DMS153 (cell line): ENCODE results near the gene TIMM10.

Experiments used
- DNase-seq: peaks from one replicate; lab custom pipeline; 2025; lab: John Stamatoyannopoulos, UW

The TIMM10 gene

GRCh38 chr11:57502376-57502775, 28.2 kb downstream of the TIMM10 start:
- no peak for DNase-seq

- DNase-seq: no peak
These were observed 28.6 kb downstream of the TIMM10 start for GRCh38 chr11:57501953-57502352.

- no peak for DNase-seq
These were observed 29.6 kb downstream of the TIMM10 start for GRCh38 chr11:57500926-57501325.

- DNase-seq: no peak
These were observed 30.0 kb downstream of the TIMM10 start for GRCh38 chr11:57500515-57500914.

GRCh38 chr11:57499983-57500461, 30.5 kb downstream of the TIMM10 start:
- no peak for DNase-seq

GRCh38 chr11:57499413-57499982, 31.1 kb downstream of the TIMM10 start:
- peak; percentile 74 for DNase-seq

GRCh38 chr11:57498540-57498939, 32.0 kb downstream of the TIMM10 start:
- no peak for DNase-seq

GRCh38 chr11:57497303-57498247, 33.0 kb downstream of the TIMM10 start:
- no peak for DNase-seq

GRCh38 chr11:57496109-57496820, 34.3 kb downstream of the TIMM10 start:
- no peak for DNase-seq

GRCh38 chr11:57493507-57494503, 36.7 kb downstream of the TIMM10 start:
- DNase-seq: peak; percentile 29

- no peak for DNase-seq
These were observed 39.0 kb downstream of the TIMM10 start for GRCh38 chr11:57491371-57492061.

- no peak for DNase-seq
These were observed 39.9 kb downstream of the TIMM10 start for GRCh38 chr11:57490456-57491248.

GRCh38 chr11:57487920-57488659, 42.5 kb downstream of the TIMM10 start:
- DNase-seq: no peak

GRCh38 chr11:57487021-57487778, 43.4 kb downstream of the TIMM10 start:
- no peak for DNase-seq

- no peak for DNase-seq
These were observed 45.1 kb downstream of the TIMM10 start for GRCh38 chr11:57485217-57485990.

- DNase-seq: no peak
These were observed 46.3 kb downstream of the TIMM10 start for GRCh38 chr11:57484141-57484710.

- no peak for DNase-seq
These were observed 47.0 kb downstream of the TIMM10 start for GRCh38 chr11:57483562-57483918.
